GM11168 (cell line): ENCODE measurements around the gene CDH26.

Source experiments
- in situ Hi-C: fragments of 300-500 bp; cut with MboI; formaldehyde crosslinking; loops from one replicate; pipeline ENCODE4 v1.12.0; 2022; ENCODE audit warnings: low sequenced_read_pairs; ENCODE audit not compliant: unreplicated experiment

The CDH26 gene

DNA sequence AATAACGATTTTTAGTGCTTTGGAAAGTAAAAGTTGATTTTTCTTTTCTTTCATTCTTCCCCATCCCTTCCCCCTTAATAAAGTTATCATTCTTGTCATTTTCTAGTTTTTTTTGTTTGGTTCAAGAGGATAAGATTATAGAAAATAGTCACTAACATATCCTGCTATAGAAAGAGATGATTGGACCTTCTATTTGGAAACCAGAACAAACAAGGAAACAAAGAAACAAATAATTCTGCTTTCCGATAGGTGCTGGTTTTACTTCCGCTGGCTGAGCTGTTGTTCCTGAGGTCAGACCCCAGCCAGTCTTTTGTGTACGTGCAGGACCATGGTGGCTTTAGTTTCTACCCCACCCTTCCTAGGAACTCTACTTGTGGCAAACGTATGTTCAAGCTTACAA, at the start of gene CDH26:
Gene CDH26 (plus strand): TSS at position 301 of the 400 bp plus-strand sequence. CDS start 304 bp downstream, outside the sequence.
- in situ Hi-C loops, result no loop called here

DNA sequence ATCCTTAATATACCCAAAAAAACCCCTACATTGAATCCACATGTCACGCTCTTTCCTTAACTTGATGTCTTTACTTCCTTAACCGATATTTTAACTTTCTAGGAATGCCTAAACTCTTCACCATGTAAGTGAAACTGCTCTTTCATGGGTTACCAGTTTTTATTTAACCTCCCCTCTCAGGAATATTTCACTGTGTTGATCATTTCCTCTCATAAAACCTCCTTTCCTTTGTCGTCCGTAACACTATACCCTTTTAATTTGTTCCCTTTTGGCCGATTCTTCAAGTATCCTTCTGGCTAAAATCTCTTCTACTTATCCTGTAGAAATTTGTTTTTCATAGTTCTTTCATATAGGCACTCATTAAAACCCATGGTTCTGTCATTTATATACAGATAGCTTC, 49.4 kb upstream of the CDH26 start:
- in situ Hi-C loops, result no loop called here

- in situ Hi-C loops, result no loop called here
These were observed 47.2 kb upstream of the CDH26 start for GRCh38 chr20:59911041-59911440.

DNA sequence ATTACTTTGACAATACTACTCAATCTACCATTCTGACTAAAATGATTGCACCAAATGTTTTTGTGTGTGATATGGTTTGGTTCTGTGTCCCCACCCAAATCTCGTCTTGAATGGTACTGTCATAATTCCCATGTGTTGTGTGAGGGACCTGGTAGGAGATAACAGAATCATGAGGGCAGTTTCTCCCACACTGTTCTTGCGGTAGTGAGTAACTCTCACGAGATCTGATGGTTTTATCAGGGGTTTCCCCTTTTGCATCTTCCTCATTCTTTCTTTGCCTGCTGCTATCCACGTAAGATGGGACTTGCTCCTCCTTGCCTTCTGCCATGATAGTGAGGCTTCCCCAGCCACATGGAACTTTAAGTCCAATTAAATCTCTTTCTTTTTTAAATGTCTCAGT, 45.6 kb upstream of the CDH26 start:
- in situ Hi-C loops, result no loop called here

DNA sequence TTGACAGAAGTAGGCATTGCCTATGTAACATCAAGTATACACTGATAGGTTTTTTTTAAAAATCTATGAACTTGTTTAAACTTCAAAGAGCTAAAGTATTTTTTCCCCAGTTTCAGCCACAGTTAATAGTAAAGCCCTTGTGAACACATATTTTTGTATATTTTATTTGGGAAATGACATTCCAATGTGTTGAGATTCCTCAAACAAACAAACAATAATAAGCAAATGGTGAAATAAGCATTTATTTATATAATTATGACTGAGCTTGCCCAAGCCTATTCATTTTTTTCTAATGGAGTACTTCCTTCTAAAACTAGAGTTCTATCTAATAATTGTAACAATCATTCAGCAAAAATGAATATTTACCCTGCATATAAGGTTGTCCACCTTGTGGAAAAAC, 37.3 kb upstream of the CDH26 start:
- in situ Hi-C loops, result no loop called here

DNA sequence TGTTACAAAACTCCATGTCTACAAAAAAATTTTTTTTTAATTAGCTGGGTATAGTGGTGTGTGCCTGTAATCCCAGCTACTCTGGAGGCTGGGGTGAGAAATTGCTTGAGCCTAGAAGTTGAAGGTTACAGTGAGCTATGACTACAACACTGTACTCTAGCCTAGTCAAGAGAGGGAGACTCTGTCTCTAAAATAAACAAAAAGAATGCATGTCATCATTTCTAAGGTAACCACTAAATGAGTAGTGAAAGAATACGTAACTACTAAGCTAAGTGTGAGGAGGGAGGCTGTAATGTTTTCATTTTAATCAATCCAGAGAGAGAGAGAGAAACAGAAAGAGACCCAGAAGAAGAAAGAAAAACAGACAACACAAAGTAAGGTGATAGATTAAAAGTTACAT, 34.7 kb upstream of the CDH26 start:
- in situ Hi-C loops, result no loop called here

DNA sequence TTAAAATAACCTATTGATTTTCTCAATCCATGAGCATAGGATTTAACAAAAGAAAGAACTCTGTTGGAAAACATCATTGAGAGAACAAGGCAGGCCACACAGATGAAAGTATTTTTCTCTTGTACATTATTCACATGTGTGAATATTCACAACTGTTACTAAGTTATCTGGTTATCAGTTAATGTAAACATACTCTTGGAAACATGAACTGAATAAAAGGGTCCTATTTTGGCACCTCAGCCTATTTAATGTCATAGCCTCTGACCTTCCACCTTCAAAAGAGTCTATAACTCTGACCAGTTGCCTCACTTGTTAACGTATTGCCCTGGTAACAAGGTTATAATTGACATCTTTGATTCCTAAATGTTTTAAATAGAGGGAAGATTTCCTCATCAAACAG, 32.9 kb upstream of the CDH26 start:
- in situ Hi-C loops, result no loop called here

- in situ Hi-C loops, result no loop called here
These were observed 32.3 kb upstream of the CDH26 start for GRCh38 chr20:59925899-59926298.

DNA sequence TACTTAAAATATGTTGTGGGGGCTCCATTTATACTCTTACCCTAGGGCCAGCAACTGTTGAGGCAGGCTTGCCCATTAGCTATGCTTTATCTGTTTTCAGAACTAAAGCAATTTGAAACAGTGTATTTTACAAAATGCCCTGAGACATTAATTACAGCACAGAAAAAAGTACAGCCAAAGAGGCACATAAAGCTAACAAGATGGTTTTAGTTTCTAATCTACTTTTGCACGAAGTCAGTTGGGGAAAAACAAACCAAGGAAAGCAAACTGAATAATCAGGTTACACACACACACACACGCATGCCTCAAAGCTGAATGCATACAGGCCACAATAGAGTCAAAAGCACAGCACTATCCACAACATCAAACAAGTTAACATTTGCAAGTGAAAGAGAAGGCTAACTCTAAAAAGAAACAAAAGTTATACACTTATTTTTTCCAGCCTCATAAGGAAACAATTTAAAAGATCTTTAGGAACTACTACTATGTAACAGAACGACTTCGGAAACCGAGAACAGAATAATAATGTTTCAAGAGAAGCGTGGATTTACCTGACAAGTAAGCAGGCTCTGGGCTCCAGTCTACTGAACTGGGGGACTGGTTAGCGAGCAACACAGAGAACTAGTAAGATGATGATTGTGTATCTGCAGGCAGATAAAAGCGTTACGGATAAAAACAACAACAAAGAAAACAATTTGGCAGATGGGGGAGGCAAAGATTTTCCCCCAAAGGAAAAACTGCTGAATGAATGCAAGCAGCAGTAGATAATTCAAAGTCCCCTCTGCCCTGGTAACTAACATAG, 26.5 kb upstream of the CDH26 start:
- in situ Hi-C loops, result no loop called here

DNA sequence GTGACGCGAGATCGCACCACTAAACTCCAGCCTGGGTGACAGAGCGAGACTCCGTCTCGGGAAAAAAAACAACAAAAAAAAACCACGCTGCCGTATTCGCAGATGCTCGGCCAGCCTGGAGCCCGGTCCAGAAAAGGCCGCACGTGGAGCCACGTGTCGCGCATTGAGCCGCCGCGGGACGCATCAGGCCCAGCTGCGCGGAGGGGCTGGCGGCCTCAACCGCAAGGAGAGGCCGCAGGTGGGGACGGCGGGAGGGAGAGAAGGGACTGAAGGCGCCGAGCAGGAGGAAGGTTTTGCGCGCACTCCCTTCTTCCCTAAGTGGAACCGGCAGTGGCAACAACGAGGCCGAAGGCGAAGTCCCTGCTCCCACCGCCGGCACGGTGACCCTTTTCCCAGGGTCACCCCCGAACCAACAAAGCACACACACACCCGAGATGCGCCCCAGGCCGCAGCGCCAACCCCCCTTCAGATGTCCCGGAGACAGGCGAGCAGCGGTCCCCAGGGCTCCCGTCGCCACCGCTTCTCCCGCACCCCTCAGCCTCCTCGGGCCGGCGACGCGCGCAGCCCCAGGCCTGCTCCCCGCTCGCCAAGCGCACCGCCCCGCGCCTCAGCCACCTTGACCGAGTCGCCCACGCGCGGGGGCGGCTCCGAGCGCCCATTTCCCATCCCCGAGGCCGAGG, 25.5 kb upstream of the CDH26 start:
- in situ Hi-C loops, result no loop called here

GRCh38 chr20:59933296-59933848, 24.9 kb upstream of the CDH26 start, which contains the start of gene SYCP2:
Gene SYCP2 (minus strand): TSS chr20:59933637. CDS start chr20:59922413, 11,224 bp downstream.
- in situ Hi-C loops, result no loop called here

- in situ Hi-C loops, result no loop called here
These were observed 24.2 kb upstream of the CDH26 start for GRCh38 chr20:59933849-59934585.

- in situ Hi-C loops, result no loop called here
These were observed 22.6 kb upstream of the CDH26 start for GRCh38 chr20:59935457-59936185.

DNA sequence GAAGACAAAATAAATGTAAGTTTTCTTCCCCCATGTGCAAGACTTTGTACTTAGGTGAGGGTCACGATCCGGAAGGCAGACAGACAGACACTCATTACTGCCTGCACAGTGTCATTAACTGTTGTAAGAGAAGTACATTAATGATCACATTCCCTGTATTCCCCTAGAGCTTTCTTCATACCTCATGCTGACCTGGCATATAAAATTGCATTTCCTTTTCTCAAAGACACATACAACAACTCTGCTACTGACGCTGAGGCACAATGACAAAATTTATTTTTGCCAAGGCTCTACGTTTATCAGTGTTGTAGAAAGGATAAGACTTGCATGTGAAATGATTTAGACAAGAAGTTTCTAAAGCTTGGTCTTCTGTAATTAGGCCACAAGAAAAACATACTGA, 21.8 kb upstream of the CDH26 start:
- in situ Hi-C loops, result no loop called here

GRCh38 chr20:59937150-59937549, 21.1 kb upstream of the CDH26 start:
- in situ Hi-C loops, result no loop called here

- in situ Hi-C loops, result no loop called here
These were observed 20.0 kb upstream of the CDH26 start for GRCh38 chr20:59938221-59938620.

GRCh38 chr20:59938696-59939051, 19.5 kb upstream of the CDH26 start:
- in situ Hi-C loops, result no loop called here

DNA sequence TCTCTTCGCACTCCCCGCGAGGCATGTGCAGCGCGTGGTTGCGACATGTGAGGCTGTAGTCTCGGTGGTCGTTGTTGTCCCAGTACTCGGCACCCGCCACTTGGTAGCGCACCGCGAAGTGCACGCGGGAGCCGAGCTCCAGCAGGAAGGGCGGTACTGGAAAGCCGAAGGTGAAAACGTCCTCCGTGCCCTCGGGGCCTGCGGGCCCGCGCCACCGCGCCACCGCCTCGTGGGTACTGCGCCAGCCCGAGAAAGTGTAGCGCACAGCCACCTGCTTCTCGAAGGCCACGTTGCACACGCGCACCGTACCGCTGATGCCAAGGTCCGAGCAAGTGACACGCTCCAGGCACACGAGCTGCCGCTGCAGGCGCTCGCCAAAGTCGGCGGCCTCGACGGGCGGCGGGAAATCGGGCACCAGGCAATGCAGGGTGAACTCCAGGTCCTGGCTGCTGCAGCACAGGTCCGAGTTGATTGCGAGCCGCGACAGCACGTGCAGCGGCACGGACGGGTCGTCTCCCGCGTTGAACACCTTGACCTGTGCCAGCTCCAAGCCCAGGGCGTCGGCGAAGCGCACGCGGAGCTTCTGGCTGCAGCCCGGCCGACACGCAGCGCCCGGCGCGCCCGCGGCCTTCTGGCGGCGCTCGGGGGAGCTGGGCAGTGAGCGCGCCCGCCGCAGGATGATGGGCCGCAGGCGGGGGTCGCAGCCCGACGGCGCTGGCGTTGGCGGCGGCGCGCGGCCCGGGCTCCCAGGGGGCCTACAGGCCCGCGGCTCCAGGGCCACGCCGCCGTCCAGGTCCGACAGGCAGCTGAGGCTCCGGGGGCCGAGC, 19.0 kb upstream of the CDH26 start:
- in situ Hi-C loops, result no loop called here

DNA sequence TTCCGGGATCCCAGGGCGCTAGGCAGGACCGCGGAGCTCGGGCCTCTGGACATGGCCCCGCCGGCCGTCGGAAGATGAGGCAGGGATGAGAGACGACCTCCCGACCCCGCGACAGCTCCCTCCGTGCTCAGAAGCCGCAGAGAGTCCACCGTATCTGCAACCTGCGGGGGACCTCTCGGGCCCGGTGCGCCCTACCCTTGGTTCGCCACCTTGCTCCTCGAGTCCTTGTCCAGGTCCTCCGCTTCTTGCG, 18.4 kb upstream of the CDH26 start:
- in situ Hi-C loops, result no loop called here
